CD4-positive, alpha-beta T cell treated with Interleukin-15 for 4 hours (primary cell): Measurements from ENCODE around the gene SST.

ENCODE experiments used
- DNase-seq: peaks from one replicate; pipeline ENCODE4 v3.0.0-alpha.2; 2020; ENCODE audit warnings: low spot score

The SST gene

GRCh38 chr3:187629711-187630110 is 40.5 kb downstream of the SST start:
- no peak for DNase-seq

- no peak for DNase-seq
Measured at GRCh38 chr3:187628169-187628568, 42.0 kb downstream of the SST start.

GRCh38 chr3:187626581-187626980 is 43.6 kb downstream of the SST start:
- no peak for DNase-seq

GRCh38 chr3:187624588-187624987 is 45.6 kb downstream of the SST start:
- DNase-seq, result no peak

GRCh38 chr3:187623285-187623814 is 46.8 kb downstream of the SST start:
- no peak for DNase-seq

GRCh38 chr3:187621881-187622280 is 48.3 kb downstream of the SST start:
- no peak for DNase-seq

GRCh38 chr3:187619461-187619860 is 50.7 kb downstream of the SST start:
- DNase-seq, result no peak
